GM19397 (cell line): ENCODE results near the gene MRFAP1L1.
"Not testable (repeated sequence)": the region's sequence is repeated elsewhere in the genome, so short reads cannot be mapped to it uniquely, and the experiment has no call there.

Source experiments
- ATAC-seq: cut with Tn5 transposase; IDR thresholded peaks from one replicate; pipeline ENCODE4 v1.9.1; 2021; ENCODE audit warnings: mild to moderate bottlenecking, moderate library complexity; ENCODE audit not compliant: unreplicated experiment

MRFAP1L1 gene

GRCh38 chr4:6692379-6692778 lies 17.3 kb downstream of the MRFAP1L1 start:
- ATAC-seq, result no peak

DNA sequence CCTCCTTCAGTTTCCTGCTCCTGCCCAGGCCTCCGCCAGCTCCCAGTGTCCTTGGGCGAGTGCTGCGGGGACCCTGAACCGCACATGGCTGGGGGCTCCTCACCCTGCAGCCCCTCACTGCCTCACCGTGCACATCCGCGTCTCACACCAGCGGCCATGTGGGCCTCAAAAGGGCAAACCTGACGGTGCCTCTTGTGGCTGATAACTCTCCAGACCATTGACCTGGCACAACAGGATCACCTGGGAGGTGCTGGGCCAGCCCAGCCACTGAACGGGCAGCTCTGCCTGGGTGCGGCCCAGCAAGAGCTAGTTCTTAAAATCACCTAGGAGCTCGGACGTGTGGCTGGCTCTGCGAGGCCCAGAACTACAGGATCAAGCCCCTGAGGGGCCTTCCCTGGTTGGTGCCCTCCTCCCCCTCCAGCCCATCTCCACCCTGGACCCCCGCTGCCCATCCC lies 20.1 kb downstream of the MRFAP1L1 start:
- no peak for ATAC-seq

- no peak for ATAC-seq
These were observed 20.7 kb downstream of the MRFAP1L1 start for GRCh38 chr4:6688879-6689505.

GRCh38 chr4:6687947-6688878 lies 21.5 kb downstream of the MRFAP1L1 start:
- ATAC-seq, result no peak

DNA sequence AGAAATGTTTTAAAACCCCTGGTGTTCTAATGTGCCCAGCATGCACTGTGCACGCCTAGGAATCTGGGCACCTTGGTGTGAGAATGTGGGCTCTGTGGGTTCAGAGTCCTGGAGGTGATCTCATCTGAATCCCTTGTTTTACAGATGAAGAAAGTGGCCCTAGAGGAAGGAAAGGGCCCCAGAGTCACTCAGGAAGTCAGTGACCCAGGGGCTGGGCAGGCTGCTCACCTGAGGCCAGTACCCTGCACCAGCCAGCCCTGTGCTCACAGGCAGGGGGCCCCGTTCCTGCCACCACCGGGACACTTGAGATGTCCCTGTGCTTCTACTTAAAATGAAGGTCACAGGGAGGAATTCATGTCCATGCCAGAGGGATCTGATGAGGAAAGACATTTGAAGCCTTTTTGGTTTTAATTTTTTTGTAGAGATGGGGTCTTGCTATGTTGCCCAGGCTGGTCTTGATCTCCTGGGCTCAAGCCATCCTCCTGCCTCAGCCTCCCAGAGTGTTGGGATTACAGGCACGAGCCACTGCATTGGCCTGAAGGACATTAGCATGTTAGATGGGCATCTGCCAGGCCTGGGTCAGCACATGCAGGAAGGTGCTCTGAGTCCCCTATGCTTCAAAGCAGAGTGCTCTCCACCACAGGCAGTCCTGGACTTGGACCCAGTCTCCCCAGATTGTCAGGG lies 23.4 kb downstream of the MRFAP1L1 start:
- no peak for ATAC-seq

- no peak for ATAC-seq
These were observed 25.0 kb downstream of the MRFAP1L1 start for GRCh38 chr4:6684656-6685055.

- no peak for ATAC-seq
These were observed 26.6 kb downstream of the MRFAP1L1 start for GRCh38 chr4:6682862-6683590.

DNA sequence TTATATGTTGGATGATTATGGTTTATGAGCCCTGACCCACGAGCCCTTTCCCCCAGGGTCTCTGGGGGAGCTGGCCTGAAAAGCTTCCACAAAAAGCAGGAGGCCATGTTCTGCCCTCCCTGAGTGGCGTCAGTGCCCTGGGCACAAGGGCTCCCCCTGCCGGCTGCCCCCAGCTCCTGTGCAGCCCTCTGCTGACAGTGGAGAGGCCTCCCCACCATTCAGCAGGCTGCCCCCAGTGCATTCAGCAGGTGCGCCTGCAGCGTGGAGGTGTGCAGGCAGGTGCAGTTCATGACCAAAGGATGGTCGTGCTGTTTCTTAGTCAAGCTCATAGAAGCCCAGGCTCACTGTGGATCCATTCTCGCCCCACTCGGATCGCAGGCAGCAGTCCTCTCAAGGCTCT lies 28.5 kb downstream of the MRFAP1L1 start:
- no peak for ATAC-seq

DNA sequence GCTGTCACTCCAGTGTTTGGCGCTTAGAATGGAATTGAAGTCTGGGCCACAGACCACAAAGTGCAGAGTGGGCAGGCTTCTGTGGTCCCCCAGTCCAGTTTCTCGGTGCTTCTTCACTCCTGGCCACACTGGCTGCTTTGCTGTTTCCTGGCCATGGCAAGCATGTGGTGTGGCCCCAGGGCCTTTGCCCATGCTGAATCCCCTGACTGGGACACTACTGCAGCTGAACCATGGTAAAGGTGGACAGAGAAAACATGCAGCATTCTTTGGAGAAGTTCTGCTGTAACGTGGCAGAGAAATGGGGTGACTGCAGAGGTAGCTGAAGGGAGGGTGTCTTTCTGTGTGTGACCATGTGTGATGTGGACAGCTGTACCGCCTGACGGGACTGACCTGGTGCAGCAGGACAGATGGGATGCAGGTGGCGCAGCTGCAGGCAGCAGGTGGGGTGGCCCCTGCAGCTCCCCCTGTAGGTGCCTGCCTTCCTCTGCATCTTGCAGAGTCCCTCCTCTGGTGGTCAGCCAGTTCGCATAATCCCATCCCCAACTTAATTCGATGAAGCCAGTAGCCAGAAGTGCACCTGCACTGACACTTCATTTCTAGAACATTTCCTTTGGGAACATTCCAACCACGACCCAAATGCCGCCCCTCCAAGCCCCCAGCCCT lies 29.2 kb downstream of the MRFAP1L1 start:
- ATAC-seq, result no peak

DNA sequence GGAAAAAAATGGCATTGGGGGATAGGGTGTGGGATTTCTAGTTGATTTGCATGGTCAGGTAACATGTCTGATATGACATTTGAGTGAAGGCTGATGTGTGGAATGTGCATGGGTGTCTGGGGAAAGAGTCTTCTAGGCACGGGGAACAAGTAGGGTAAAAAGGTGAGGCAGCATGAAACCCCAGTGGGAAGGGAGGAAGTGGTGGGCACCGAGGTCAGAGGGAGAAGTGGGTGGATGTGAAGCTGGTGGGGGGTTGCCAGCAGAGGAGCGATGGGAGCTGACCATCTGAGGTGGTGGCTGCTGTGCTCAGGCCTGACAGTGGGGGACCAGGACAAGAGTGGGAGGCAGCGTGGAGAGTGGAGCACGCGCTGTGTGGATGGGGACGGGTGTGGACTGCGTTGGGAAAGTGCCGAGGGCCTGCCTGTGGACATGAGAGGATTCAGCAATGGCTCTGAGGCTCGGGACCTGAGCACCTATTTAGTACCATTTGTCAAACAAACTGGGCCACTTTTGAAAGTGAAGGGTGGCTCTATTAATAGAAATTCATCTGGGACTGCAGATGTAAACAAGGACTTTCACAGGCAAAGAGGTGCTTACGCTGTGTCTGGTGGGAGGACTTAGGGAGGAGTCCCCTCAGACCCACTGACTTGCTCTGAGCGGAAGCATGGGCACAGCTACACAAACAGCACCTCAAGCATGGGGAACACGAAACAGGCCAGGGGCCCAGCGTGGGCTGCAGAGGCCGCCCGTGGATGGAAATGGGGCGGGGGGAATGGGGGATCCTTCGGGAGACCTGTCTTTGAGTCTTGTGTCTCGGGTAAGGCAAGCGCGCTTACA lies 32.7 kb downstream of the MRFAP1L1 start:
- no peak for ATAC-seq

GRCh38 chr4:6674500-6675149 lies 35.0 kb downstream of the MRFAP1L1 start:
- ATAC-seq, result peak; percentile 34

GRCh38 chr4:6673660-6674499 lies 35.8 kb downstream of the MRFAP1L1 start:
- peak; percentile 77 for ATAC-seq

GRCh38 chr4:6673191-6673659 lies 36.4 kb downstream of the MRFAP1L1 start:
- ATAC-seq, result not testable (repeated sequence)

- ATAC-seq, result not testable (repeated sequence)
These were observed 37.0 kb downstream of the MRFAP1L1 start for GRCh38 chr4:6672541-6673190.

- ATAC-seq, result no peak
These were observed 37.5 kb downstream of the MRFAP1L1 start for GRCh38 chr4:6672131-6672530.

DNA sequence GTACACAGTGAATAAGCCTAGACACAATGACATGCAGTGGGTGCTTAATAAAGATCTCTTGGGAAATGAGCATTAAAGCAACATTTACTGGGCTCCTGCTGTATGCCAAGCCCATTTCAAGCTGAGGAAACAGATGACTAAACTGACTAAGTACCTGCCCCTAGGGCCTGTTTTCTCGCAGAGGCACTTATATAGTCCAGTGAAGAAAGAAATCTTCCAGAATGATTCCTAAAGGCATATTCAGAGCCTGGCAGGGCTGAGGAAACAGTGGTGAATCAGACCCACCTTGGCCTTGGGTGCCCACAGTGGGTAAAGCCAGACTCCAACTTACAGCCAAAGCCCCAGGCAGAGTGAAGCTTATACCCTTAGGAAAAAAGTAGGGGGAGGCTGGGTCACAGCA lies 38.0 kb downstream of the MRFAP1L1 start:
- ATAC-seq, result no peak

DNA sequence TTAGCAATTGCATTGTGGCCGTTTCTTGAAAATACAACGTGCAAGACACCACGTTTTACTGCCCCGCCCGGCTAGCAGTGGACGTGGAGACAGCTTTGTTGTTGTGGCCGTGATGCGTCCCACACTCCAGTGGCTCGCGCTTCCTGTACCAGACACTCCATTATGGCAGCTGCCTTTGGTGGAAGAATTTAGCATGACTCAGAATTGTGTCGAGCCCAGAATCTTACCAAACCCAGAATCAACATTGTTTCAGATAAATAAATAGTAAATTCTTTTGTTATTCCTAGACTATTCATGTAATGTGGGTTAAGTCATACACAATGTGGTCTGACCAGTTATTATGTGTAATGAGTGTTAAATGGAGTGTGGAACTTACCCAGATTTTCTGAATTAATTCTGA lies 41.3 kb downstream of the MRFAP1L1 start:
- no peak for ATAC-seq

GRCh38 chr4:6665320-6665654 lies 44.4 kb downstream of the MRFAP1L1 start:
- ATAC-seq, result no peak
